ENCODE results near the gene ATG7.

DNA sequence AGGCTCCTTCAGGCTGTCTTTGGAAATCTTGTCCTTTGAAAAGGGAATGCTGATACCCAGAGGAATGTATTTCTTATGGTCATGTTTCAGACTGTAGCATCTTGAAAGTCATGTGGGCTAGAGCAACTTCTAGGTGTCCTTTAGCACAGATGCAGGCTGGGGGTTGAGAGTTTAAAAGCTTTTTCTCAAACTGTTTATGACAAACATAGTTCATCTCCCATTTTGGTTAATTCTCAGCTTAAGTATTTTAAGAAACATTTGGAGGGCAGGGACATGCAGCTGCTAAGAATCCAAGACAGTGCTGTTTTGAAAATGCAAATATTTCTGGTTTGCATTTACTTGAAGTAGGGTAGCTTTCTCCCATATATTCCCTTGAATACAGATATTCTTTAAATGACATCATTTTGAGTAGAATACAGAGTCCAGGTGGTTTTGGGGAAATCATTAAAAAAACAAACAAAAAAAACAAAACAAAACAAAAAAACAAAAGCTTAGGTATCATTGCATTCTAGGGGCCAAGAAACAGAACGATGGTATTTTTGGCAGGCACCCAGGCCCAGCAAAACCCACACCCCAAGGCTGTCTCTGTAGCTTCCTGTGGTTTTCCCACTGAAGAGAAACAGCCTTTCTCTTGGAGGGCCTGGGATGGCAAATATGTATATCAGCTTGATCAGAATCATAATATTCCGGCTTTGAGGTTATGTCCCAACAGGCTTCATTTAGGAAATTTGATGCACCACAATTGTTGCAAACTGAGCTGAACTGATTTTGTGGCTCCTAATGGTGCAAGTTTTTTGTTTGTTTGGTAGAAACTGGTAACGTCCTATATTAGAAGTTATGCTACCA is 120.0 kb downstream of the ATG7 start:
- TF ChIP-seq, protein P1, sequence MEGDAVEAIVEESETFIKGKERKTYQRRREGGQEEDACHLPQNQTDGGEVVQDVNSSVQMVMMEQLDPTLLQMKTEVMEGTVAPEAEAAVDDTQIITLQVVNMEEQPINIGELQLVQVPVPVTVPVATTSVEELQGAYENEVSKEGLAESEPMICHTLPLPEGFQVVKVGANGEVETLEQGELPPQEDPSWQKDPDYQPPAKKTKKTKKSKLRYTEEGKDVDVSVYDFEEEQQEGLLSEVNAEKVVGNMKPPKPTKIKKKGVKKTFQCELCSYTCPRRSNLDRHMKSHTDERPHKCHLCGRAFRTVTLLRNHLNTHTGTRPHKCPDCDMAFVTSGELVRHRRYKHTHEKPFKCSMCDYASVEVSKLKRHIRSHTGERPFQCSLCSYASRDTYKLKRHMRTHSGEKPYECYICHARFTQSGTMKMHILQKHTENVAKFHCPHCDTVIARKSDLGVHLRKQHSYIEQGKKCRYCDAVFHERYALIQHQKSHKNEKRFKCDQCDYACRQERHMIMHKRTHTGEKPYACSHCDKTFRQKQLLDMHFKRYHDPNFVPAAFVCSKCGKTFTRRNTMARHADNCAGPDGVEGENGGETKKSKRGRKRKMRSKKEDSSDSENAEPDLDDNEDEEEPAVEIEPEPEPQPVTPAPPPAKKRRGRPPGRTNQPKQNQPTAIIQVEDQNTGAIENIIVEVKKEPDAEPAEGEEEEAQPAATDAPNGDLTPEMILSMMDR (IDR thresholded peaks at IDR 0.05), result no peak
- TF ChIP-seq POLR2A (IDR thresholded peaks at IDR 0.05; ENCODE audit: low read depth), result no peak
- no peak for TF ChIP-seq POLR2AphosphoS5 (IDR thresholded peaks at IDR 0.05)
- TF ChIP-seq EP300 (IDR thresholded peaks at IDR 0.05), result no peak
